HG03196 (cell line): ENCODE data around the gene CPNE5.
A peak's percentile ranks its signal among the peaks of the same experiment; 100 is the strongest.

Experiments
- ATAC-seq: cut with Tn5 transposase; IDR thresholded peaks from one replicate; pipeline ENCODE4 v1.9.1; 2021; ENCODE audit not compliant: unreplicated experiment

The CPNE5 gene

GRCh38 chr6:36766399-36766945, 72.8 kb downstream of the CPNE5 start:
- ATAC-seq = no peak

DNA sequence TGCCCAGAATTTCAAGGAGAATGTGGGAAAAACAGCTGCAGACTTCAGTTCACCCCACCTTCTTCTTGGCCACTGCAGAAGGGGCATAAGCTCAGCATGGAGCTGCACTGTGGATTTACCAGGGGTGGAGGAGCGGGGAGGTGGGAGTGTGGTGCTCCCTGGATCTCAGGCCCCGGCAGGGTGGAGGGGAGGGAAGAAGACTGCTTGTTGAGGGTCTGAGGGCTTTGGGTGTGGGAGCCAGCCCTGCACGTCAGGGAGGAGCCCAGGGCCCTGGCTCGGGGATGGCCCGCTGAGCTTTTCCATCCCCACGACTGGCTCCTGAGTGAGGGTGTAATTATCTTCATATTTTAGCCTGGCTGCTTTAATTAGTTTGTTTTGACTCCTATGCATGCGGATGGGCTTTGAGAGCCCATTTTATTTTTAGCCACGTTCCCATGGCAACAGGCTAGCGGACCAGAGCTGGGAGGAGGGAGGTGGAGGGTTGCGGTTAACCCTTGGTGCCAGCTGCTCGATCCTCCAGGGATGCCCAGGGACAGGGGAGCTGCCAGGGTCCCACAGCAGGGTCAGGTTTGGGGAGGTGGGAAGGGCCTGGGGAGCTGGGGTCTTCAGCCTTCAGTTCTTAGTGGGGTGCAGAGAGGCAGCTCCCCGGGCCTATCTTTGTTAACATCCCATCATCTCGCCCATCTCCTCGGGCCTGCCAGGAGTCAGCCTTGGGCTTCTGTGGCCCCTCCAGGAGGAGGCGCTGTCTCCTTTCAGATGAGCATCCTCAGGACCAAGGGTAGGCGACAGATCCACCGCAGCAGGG, 73.4 kb downstream of the CPNE5 start:
- no peak for ATAC-seq

GRCh38 chr6:36765190-36765589, 74.1 kb downstream of the CPNE5 start:
- no peak for ATAC-seq

- no peak for ATAC-seq
These were observed 77.1 kb downstream of the CPNE5 start for GRCh38 chr6:36762123-36762522.

- ATAC-seq = no peak
These were observed 78.4 kb downstream of the CPNE5 start for GRCh38 chr6:36760685-36761435.

GRCh38 chr6:36759148-36759759, 80.0 kb downstream of the CPNE5 start:
- ATAC-seq = no peak

DNA sequence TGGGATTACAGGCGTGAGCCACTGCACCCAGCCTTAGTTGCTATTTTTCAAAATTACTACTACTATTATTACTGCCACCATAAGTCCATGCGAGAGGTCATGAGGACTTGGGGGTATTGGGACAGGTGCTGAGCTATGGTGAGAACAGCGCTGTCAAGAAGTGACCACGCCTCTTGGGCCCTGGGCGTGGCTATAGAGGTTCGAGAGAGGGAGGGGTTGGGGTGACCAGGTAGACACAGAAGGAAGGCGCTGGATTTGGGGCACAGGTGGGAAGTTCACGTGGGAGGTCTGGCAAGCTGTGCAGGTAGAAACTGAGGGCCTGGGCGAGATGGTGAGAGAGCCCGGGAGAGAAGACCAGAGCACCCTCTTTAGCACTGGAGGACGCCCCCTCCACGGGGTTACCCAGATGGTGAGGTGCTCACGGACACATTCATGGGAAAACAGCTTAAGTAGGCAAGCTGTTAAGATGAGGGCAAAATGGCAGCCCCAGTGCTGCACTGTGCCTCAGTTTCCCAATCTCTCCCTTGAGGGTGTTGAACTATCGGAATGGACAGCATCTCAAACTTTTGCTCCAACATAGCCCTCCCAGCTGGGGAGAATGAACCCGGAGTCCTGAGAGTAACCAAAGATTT, 80.6 kb downstream of the CPNE5 start:
- no peak for ATAC-seq

- no peak for ATAC-seq
These were observed 81.2 kb downstream of the CPNE5 start for GRCh38 chr6:36757943-36758508.

- ATAC-seq = no peak
These were observed 82.0 kb downstream of the CPNE5 start for GRCh38 chr6:36757206-36757605.

DNA sequence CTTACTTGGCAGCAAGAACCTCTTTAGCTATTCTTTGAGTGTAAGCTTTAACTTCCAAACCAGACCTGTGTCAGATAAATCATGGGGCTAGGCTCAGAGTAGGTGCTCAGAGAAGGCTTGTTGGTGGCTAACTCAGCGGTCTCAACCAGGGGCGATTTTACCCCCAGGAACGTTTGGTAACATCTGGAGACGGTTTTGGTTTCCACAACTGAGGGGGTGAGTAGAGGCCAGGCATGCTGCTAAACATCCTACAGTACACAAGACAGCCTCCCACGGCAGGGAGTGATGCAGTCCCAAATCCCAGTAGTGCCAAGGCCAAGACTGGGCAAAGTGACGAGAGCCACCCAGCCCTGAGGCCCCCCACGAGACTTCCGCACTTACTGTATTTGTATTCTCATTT, 82.5 kb downstream of the CPNE5 start:
- ATAC-seq = no peak

DNA sequence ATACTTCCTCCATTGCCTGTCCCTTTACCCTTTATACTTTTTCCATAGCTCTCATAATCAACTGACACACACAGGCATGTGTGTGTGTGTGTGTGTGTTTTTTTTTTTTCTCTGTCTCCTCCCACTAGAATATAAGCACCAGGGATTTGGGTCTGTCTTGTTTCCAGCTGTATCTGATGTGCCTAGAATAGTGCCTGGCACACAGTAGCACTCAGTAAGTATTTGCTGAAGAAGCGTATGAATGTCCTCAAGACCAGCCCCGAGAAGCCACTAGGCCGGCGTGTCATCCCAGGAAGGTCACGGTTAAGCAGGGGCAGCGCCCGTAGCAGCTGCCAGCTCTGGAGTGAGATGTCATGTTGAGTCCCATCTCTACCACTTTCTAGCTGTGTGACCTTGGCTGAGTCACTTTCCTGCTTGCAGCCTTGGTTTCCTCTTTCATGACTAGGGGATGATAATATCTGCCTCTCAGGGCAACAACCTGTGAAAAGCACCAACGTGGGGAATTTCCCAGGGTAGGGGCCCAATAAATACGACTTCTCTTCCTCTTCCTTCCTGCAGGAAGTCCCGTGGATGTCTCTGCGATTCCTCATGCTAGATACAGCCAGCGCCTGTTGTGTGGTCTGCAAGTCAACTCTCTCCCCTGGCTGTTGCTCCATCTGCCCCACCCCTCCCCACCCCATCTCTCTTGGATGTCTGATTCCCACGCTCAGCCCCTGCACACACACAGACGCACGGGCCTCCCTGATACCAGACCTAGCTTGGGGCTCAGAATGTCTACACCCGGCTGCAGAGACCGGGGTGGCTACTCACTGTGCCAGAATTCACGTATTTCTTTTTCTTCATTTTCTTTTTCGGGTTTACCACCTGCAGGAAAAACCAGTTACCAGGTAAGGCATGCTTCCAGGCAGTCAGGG, 83.6 kb downstream of the CPNE5 start:
- ATAC-seq = peak; percentile 35

DNA sequence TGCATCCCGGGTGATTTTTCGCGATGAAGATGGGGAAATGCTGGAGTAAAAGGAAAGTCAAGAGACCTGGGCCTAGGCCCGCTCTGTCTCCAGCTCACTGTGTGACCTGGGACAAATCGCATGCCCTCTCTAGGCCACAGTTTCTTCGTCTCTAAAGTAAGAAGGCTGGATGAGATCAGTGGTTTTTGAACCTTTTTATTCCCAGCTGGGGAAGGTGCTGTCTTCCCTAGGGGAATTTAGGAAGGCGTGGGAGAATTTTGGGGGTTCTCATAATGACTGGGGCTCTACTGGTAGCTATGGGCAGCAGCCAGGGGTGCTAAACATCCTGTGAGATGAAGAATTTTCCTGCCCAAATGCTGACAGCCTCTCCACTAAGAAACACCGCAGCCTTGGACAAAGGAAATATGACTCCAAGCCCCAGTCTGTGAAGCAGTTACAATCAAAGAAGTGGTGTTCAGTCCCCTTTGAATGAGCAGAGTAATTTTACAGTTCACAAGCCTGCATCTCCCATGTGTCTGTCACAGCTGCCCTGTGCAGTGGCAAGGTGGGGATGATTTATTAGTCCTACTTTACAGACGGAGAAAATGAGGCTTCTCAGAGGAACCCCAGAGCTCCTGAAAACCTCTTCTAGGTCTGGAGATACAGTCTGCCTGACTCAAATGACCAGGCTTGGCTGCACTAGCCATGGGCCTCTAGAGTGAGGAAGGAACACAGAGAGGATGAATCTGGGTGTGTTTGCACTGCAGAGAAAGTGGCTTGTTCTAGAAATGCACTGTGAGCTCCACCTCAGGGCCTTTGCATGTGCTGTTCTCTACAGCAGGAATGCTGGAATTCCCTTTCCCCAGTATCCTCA, 84.4 kb downstream of the CPNE5 start:
- no peak for ATAC-seq

- no peak for ATAC-seq
These were observed 85.4 kb downstream of the CPNE5 start for GRCh38 chr6:36753671-36754405.

DNA sequence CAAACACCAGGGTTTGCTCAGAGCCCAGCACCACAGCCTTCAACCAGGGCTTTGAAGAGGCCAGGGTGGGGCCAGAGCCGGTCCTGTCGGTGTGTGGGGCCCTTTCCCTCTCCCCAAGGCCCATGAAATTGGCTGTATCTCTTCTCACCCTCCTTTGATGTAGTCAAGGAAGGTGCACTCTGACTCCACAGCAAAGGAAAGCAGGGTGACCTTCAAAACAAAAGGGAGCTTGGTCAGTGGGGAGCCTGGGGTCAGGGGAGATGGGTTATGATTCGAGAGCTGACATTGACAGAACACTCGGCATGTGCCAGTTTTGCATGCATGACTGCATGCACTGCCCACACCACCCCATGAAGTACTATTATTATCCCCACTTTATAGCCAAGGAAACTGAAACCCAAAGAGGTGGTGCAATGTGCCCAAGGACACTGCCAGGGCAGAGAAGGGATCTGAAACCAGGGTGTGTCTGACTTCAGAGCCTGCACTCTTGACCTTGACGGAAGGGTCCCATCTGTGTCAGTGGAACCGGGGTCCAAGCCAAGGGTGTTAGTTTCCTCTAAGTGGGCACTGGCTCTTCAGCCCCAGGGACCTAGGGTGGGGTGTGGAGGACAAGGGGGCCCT, 86.2 kb downstream of the CPNE5 start:
- peak; percentile 25 for ATAC-seq

GRCh38 chr6:36752187-36752885, 86.9 kb downstream of the CPNE5 start:
- no peak for ATAC-seq

GRCh38 chr6:36751833-36752186, 87.4 kb downstream of the CPNE5 start:
- no peak for ATAC-seq

DNA sequence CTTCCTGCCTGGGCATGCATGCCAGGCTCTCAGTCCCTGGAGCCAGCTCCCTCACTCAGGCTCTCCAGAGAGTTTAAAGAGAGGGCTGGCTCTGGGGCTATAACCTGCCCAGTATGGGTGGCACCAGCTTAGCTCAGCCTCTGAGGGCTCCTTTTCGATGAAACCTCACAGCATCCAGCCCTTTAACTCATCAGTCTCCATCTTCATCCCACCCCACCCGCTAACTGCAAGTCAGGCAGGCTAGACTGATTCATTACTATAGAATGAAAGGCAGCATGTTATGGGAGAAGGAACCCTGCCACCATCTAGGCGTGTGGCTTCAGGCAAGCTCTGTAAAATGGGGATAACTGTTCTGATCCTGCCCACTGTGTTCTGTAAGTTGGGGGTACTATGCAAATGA, 88.2 kb downstream of the CPNE5 start:
- ATAC-seq = no peak
